ENCODE results near the gene CCDC61. TPM values are rescaled to one million over a fixed set of nuclear protein-coding genes. Genes with fewer than 3 reads are reported as not detected.
A peak's percentile ranks its signal among the peaks of the same experiment; 100 is the strongest.

CCDC61 gene
- total RNA-seq, 2 donors from 2014 or later = 14.7 to 16.9 TPM

- H3K9me3 ChIP-seq = no peaks in the 10 kb centered on the region
- peaks cover 11% of the 10 kb centered on the region for H3K27me3 ChIP-seq (replicated peaks; ENCODE audit: insufficient read depth)
- H3K36me3 ChIP-seq = no peaks in the 10 kb centered on the region
- no peak overlapping the region for H3K27ac ChIP-seq
- no peaks in the 10 kb centered on the region for H3K4me1 ChIP-seq (ENCODE audit: control insufficient read depth in 1 of 2, low read depth in 2 of 2)
- no peak overlapping the region for H3K4me3 ChIP-seq
- DNase-seq (ENCODE audit: low spot score) (no peak), ATAC-seq (ENCODE audit: insufficient number of reproducible peaks, low FRiP score, low read depth) (no peak)
- TF ChIP-seq, protein P1, sequence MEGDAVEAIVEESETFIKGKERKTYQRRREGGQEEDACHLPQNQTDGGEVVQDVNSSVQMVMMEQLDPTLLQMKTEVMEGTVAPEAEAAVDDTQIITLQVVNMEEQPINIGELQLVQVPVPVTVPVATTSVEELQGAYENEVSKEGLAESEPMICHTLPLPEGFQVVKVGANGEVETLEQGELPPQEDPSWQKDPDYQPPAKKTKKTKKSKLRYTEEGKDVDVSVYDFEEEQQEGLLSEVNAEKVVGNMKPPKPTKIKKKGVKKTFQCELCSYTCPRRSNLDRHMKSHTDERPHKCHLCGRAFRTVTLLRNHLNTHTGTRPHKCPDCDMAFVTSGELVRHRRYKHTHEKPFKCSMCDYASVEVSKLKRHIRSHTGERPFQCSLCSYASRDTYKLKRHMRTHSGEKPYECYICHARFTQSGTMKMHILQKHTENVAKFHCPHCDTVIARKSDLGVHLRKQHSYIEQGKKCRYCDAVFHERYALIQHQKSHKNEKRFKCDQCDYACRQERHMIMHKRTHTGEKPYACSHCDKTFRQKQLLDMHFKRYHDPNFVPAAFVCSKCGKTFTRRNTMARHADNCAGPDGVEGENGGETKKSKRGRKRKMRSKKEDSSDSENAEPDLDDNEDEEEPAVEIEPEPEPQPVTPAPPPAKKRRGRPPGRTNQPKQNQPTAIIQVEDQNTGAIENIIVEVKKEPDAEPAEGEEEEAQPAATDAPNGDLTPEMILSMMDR (IDR thresholded peaks at IDR 0.05) = no peak
Observed at GRCh38 chr19:45969676-45970075, 25.6 kb upstream of the CCDC61 start.

- Histone ChIP-seq H3K36me3 (no peaks in the 10 kb centered on the region), H3K27me3 (replicated peaks; ENCODE audit: insufficient read depth) (peaks cover 11% of the 10 kb centered on the region), H3K4me1 (ENCODE audit: control insufficient read depth in 1 of 2, low read depth in 2 of 2) (no peaks in the 10 kb centered on the region), H3K27ac (no peak overlapping the region), H3K9me3 (no peaks in the 10 kb centered on the region), H3K4me3 (no peak overlapping the region)
- DNase-seq (ENCODE audit: low spot score) (no peak), ATAC-seq (ENCODE audit: insufficient number of reproducible peaks, low FRiP score, low read depth) (no peak)
- TF ChIP-seq, protein P1 (IDR thresholded peaks at IDR 0.05) = no peak
Observed at GRCh38 chr19:45971260-45971902, 23.9 kb upstream of the CCDC61 start.

DNA sequence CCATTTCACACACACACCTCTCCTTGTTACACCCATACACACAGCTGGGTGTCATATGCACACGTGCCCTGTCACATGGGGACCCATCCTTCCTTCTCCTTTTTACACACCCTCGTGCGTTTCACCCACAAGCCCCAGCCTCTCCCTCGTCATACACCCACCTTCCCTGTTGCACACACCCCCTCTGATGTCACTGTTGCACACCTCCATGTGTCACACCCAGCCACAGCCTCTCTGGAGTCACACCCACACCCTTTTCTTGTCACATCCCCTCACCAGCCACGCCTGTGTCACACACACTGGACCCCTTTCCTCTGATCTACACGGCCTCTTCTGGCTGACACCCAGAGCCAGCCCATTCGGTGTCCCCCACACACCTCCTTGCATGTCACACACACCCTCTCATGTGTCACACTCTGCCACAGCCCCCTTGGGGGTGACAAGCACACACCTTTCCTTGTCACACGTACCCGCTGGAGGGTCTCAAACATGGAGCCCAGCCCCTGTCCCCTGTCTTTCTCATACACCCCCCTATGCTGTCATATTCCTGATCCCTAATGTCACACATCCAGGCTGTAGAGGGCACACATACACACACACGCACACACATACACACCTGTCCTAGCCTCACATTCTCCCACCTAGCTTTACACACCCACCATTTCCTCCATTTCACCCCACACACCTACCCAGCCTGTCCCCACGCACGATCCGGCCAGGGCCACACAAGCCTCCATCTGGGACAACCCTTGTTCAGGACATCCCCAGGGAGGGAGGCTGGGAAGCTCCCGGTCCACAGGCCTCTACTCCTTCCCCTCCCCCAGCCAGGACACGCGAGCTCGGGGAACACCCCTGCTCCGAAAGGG, 23.0 kb upstream of the CCDC61 start:
- Histone ChIP-seq H3K4me1 (ENCODE audit: control insufficient read depth in 1 of 2, low read depth in 2 of 2) (no peaks in the 10 kb centered on the region), H3K36me3 (no peaks in the 10 kb centered on the region), H3K4me3 (peak overlapping the region; percentile 45), H3K27ac (no peak overlapping the region), H3K27me3 (replicated peaks; ENCODE audit: insufficient read depth) (peaks cover 11% of the 10 kb centered on the region), H3K9me3 (no peaks in the 10 kb centered on the region)
- TF ChIP-seq, protein P1 (IDR thresholded peaks at IDR 0.05) = no peak
- DNase-seq (ENCODE audit: low spot score) = no peak
- no peak for ATAC-seq (ENCODE audit: insufficient number of reproducible peaks, low FRiP score, low read depth)

- Histone ChIP-seq H3K9me3 (no peaks in the 10 kb centered on the region), H3K36me3 (no peaks in the 10 kb centered on the region), H3K4me3 (peak overlapping the region; percentile 45), H3K4me1 (ENCODE audit: control insufficient read depth in 1 of 2, low read depth in 2 of 2) (no peaks in the 10 kb centered on the region), H3K27ac (no peak overlapping the region), H3K27me3 (replicated peaks; ENCODE audit: insufficient read depth) (peaks cover 11% of the 10 kb centered on the region)
- DNase-seq (ENCODE audit: low spot score) (no peak), ATAC-seq (ENCODE audit: insufficient number of reproducible peaks, low FRiP score, low read depth) (no peak)
- TF ChIP-seq, protein P1 (IDR thresholded peaks at IDR 0.05) = no peak
Observed at GRCh38 chr19:45972947-45973540, 22.2 kb upstream of the CCDC61 start.

All from thoracic aorta (tissue), 2 donors.